HepG2 (cell line): Measurements from ENCODE around the gene FCMR.

Experiments
- BCLAF1 ChIP-seq: fragments of 450-650 bp; IDR thresholded peaks from 2 replicates; pipeline ENCODE4 v1.6.1; 2017; ENCODE audit warnings: mild to moderate bottlenecking
- CTCF ChIP-seq: sonication (generic); formaldehyde crosslinking; IDR thresholded peaks from 2 replicates; pipeline ENCODE4 v1.5.0; 2020; ENCODE audit warnings: mild to moderate bottlenecking, missing genetic modification reagents, moderate library complexity
- EZH2 ChIP-seq: conservative IDR thresholded peaks from 2 replicates; pipeline ENCODE4 v1.6.1; 2012; ENCODE audit warnings: mild to moderate bottlenecking, low read depth, low read length, moderate library complexity
- MAFK ChIP-seq, 2 experiments: IDR thresholded peaks in 1 of 2; conservative IDR thresholded peaks in 1 of 2; 2 replicates each; pipeline ENCODE4 v1.6.1; 2011; ENCODE audit warnings: improper control_type of control experiment in 2 of 2, low read length in 2 of 2
- MAX ChIP-seq: IDR thresholded peaks from 2 replicates; pipeline ENCODE4 v1.6.1; 2012; ENCODE audit warnings: inconsistent platforms
- NR0B2 ChIP-seq: sonication (generic); formaldehyde crosslinking; IDR thresholded peaks from 2 replicates; pipeline ENCODE4 v1.4.0; 2020; ENCODE audit warnings: mild to moderate bottlenecking, missing genetic modification reagents
- POLR2AphosphoS5 ChIP-seq: IDR thresholded peaks from 2 replicates; pipeline ENCODE4 v1.6.1; 2012; ENCODE audit warnings: low read depth, low read length
- TF ChIP-seq, protein P1 (sequence below): sonication (generic); formaldehyde crosslinking; conservative IDR thresholded peaks from 2 replicates; pipeline ENCODE4 v1.4.0; 2020; ENCODE audit warnings: missing genetic modification reagents
- TF ChIP-seq, protein P2 (sequence below): sonication (generic); formaldehyde crosslinking; IDR thresholded peaks from 2 replicates; pipeline ENCODE4 v1.4.0; 2020; ENCODE audit warnings: missing genetic modification reagents, borderline replicate concordance

DNA sequence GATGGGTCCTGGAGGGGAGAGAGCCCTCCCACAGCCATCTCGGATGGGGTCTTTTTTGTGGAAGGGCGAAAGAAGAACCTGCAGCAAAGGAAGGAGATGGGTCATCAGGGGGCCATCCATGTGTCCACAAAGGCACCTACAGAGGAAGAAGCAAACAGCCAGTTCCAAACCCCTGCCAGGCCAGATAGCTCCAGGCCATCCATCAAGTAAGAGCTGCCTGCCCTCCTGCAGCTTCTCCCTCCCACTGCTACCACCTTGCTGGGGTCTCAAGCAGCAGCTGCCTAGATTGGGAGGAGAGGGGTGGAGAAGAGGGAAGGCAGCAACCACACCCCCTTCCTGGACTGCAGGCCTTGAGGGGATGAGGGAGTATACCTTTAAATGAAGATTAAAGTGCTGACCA, 44.0 kb upstream of the FCMR start:
- no peak for TF ChIP-seq MAFK (conservative IDR thresholded peaks at IDR 0.05 in 1 of 2, IDR thresholded peaks at IDR 0.05 in 1 of 2; ENCODE audit: low read length in 2 of 2)
- TF ChIP-seq, protein P1, sequence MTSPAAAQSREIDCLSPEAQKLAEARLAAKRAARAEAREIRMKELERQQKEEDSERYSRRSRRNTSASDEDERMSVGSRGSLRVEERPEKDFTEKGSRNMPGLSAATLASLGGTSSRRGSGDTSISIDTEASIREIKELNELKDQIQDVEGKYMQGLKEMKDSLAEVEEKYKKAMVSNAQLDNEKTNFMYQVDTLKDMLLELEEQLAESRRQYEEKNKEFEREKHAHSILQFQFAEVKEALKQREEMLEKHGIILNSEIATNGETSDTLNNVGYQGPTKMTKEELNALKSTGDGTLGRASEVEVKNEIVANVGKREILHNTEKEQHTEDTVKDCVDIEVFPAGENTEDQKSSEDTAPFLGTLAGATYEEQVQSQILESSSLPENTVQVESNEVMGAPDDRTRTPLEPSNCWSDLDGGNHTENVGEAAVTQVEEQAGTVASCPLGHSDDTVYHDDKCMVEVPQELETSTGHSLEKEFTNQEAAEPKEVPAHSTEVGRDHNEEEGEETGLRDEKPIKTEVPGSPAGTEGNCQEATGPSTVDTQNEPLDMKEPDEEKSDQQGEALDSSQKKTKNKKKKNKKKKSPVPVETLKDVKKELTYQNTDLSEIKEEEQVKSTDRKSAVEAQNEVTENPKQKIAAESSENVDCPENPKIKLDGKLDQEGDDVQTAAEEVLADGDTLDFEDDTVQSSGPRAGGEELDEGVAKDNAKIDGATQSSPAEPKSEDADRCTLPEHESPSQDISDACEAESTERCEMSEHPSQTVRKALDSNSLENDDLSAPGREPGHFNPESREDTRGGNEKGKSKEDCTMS (CRISPR knock-in tag): no peak
- no peak for TF ChIP-seq POLR2AphosphoS5
- TF ChIP-seq EZH2: no peak
- no peak for TF ChIP-seq CTCF
- TF ChIP-seq NR0B2 (CRISPR knock-in tag): no peak
- no peak for TF ChIP-seq MAX
- TF ChIP-seq BCLAF1: no peak
- TF ChIP-seq, protein P2, sequence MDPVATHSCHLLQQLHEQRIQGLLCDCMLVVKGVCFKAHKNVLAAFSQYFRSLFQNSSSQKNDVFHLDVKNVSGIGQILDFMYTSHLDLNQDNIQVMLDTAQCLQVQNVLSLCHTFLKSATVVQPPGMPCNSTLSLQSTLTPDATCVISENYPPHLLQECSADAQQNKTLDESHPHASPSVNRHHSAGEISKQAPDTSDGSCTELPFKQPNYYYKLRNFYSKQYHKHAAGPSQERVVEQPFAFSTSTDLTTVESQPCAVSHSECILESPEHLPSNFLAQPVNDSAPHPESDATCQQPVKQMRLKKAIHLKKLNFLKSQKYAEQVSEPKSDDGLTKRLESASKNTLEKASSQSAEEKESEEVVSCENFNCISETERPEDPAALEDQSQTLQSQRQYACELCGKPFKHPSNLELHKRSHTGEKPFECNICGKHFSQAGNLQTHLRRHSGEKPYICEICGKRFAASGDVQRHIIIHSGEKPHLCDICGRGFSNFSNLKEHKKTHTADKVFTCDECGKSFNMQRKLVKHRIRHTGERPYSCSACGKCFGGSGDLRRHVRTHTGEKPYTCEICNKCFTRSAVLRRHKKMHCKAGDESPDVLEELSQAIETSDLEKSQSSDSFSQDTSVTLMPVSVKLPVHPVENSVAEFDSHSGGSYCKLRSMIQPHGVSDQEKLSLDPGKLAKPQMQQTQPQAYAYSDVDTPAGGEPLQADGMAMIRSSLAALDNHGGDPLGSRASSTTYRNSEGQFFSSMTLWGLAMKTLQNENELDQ (CRISPR knock-in tag): no peak
